ENCODE measurements around the gene WRNIP1. TPM values are rescaled to one million over a fixed set of nuclear protein-coding genes. Genes with fewer than 3 reads are reported as not detected.

Gene WRNIP1
- total RNA-seq, 1 experiment from 2014 or later = 88.5 TPM

- DNase-seq (ENCODE audit: low read depth) = no peak
These were observed 38.7 kb downstream of the WRNIP1 start for GRCh38 chr6:2803731-2804429.

- DNase-seq (ENCODE audit: low read depth) = no peak
These were observed 39.3 kb downstream of the WRNIP1 start for GRCh38 chr6:2804516-2804915.

- DNase-seq (ENCODE audit: low read depth) = no peak
These were observed 39.8 kb downstream of the WRNIP1 start for GRCh38 chr6:2805031-2805430.

GRCh38 chr6:2806644-2807043 lies 41.5 kb downstream of the WRNIP1 start:
- DNase-seq (ENCODE audit: low read depth) = no peak

GRCh38 chr6:2807342-2808090 lies 42.3 kb downstream of the WRNIP1 start:
- no peak for DNase-seq (ENCODE audit: low read depth)

- no peak for DNase-seq (ENCODE audit: low read depth)
These were observed 43.8 kb downstream of the WRNIP1 start for GRCh38 chr6:2809015-2809414.

GRCh38 chr6:2810092-2810671 lies 45.0 kb downstream of the WRNIP1 start:
- DNase-seq (ENCODE audit: low read depth) = peak; percentile 27

- no peak for DNase-seq (ENCODE audit: low read depth)
These were observed 47.5 kb downstream of the WRNIP1 start for GRCh38 chr6:2812695-2813094.

GRCh38 chr6:2816158-2816557 lies 51.0 kb downstream of the WRNIP1 start:
- no peak for DNase-seq (ENCODE audit: low read depth)

- peak; percentile 64 for DNase-seq (ENCODE audit: low read depth)
These were observed 52.8 kb downstream of the WRNIP1 start for GRCh38 chr6:2817903-2818443.

GRCh38 chr6:2818593-2818992 lies 53.4 kb downstream of the WRNIP1 start:
- DNase-seq (ENCODE audit: low read depth) = peak; percentile 29

- DNase-seq (ENCODE audit: low read depth) = no peak
These were observed 53.9 kb downstream of the WRNIP1 start for GRCh38 chr6:2819115-2819514.

GRCh38 chr6:2819978-2820377 lies 54.8 kb downstream of the WRNIP1 start:
- no peak for DNase-seq (ENCODE audit: low read depth)

GRCh38 chr6:2820415-2820814 lies 55.2 kb downstream of the WRNIP1 start:
- DNase-seq (ENCODE audit: low read depth) = no peak

- no peak for DNase-seq (ENCODE audit: low read depth)
These were observed 56.4 kb downstream of the WRNIP1 start for GRCh38 chr6:2821554-2821953.

GRCh38 chr6:2823104-2823850 lies 58.1 kb downstream of the WRNIP1 start:
- DNase-seq (ENCODE audit: low read depth) = no peak

- DNase-seq (ENCODE audit: low read depth) = no peak
These were observed 60.9 kb downstream of the WRNIP1 start for GRCh38 chr6:2826131-2826530.

- DNase-seq (ENCODE audit: low read depth) = no peak
These were observed 61.9 kb downstream of the WRNIP1 start for GRCh38 chr6:2827142-2827541.

- DNase-seq (ENCODE audit: low read depth) = no peak
These were observed 63.4 kb downstream of the WRNIP1 start for GRCh38 chr6:2828629-2829028.

- no peak for DNase-seq (ENCODE audit: low read depth)
These were observed 64.1 kb downstream of the WRNIP1 start for GRCh38 chr6:2829253-2829652.

- DNase-seq (ENCODE audit: low read depth) = no peak
These were observed 65.0 kb downstream of the WRNIP1 start for GRCh38 chr6:2830183-2830582.

- no peak for DNase-seq (ENCODE audit: low read depth)
These were observed 66.2 kb downstream of the WRNIP1 start for GRCh38 chr6:2831392-2831791.

All from HT1080 (cell line).